GM23338 (cell line): ENCODE results near the gene GMEB2. TPM values are rescaled to one million over a fixed set of nuclear protein-coding genes. Genes with fewer than 3 reads are reported as not detected.

Experiments
- ATAC-seq: fragments of 200-7000 bp; cut with Tn5 transposase; 3 replicates; pipeline ENCODE4 v1.9.1; 2020
- DNase-seq: peaks from one replicate; pipeline ENCODE4 v3.0.0-alpha.2; 2015; ENCODE audit warnings: low spot score
- H2AFZ ChIP-seq: fragments of 200-600 bp; sonication (generic); 2 replicates; pipeline ENCODE4 v1.8.0; 2016; ENCODE audit warnings: antibody characterized with exemption, mild to moderate bottlenecking, moderate library complexity
- H3F3A ChIP-seq: fragments of 200-600 bp; sonication (generic); replicated peaks from 2 replicates; pipeline ENCODE4 v1.8.0; 2017; ENCODE audit warnings: antibody characterized with exemption, mixed run types, low read depth
- H3K27ac ChIP-seq: fragments of 200-600 bp; sonication (generic); 2 replicates; pipeline ENCODE4 v1.6.1; 2016; ENCODE audit warnings: low read depth
- H3K27me3 ChIP-seq: fragments of 200-600 bp; sonication (generic); 2 replicates; pipeline ENCODE4 v1.8.0; 2016; ENCODE audit warnings: mild to moderate bottlenecking, mixed run types, moderate library complexity; ENCODE audit not compliant: insufficient read depth
- H3K36me3 ChIP-seq: fragments of 200-600 bp; sonication (generic); 2 replicates; pipeline ENCODE4 v1.8.0; 2016; ENCODE audit warnings: mild to moderate bottlenecking; ENCODE audit not compliant: insufficient read depth
- H3K4me1 ChIP-seq: fragments of 200-600 bp; sonication (generic); 2 replicates; pipeline ENCODE4 v1.8.0; 2016; ENCODE audit warnings: mild to moderate bottlenecking, moderate library complexity; ENCODE audit not compliant: insufficient read depth
- H3K4me2 ChIP-seq: fragments of 200-600 bp; sonication (generic); 2 replicates; pipeline ENCODE4 v1.7.1; 2017; ENCODE audit warnings: mixed run types
- H3K4me3 ChIP-seq: fragments of 200-600 bp; sonication (generic); 2 replicates; pipeline ENCODE4 v1.6.1; 2016; ENCODE audit warnings: mixed run types
- H3K79me2 ChIP-seq: fragments of 200-600 bp; sonication (generic); replicated peaks from 2 replicates; pipeline ENCODE4 v1.8.0; 2017; ENCODE audit warnings: mild to moderate bottlenecking; ENCODE audit not compliant: insufficient read depth
- H3K9me2 ChIP-seq: fragments of 200-600 bp; sonication (generic); 2 replicates; pipeline ENCODE4 v1.8.0; 2017; ENCODE audit not compliant: insufficient read depth
- H4K20me1 ChIP-seq: fragments of 200-600 bp; sonication (generic); replicated peaks from 2 replicates; pipeline ENCODE4 v1.8.0; 2017; ENCODE audit warnings: mild to moderate bottlenecking; ENCODE audit not compliant: insufficient read depth
- H3K27ac Mint-ChIP-seq: 2 replicates; pipeline ENCODE4 v1.8.0; 2020; ENCODE audit warnings: inconsistent platforms, mild to moderate bottlenecking, moderate library complexity, mixed read lengths
- H3K27me3 Mint-ChIP-seq: 3 replicates; pipeline ENCODE4 v1.8.0; 2022; ENCODE audit warnings: low read depth, mild to moderate bottlenecking, moderate library complexity, mixed read lengths, inconsistent platforms; ENCODE audit not compliant: insufficient read depth, poor library complexity
- H3K36me3 Mint-ChIP-seq: 3 replicates; pipeline ENCODE4 v1.8.0; 2021; ENCODE audit warnings: low read depth, mild to moderate bottlenecking, inconsistent platforms, moderate library complexity, mixed read lengths
- H3K4me1 Mint-ChIP-seq: 3 replicates; pipeline ENCODE4 v1.8.0; 2020; ENCODE audit warnings: mild to moderate bottlenecking, inconsistent platforms, mixed read lengths
- H3K4me3 Mint-ChIP-seq: 3 replicates; pipeline ENCODE4 v1.8.0; 2021; ENCODE audit warnings: moderate library complexity, mild to moderate bottlenecking, inconsistent platforms, mixed read lengths
- H3K9me3 Mint-ChIP-seq: 3 replicates; pipeline ENCODE4 v1.8.0; 2020; ENCODE audit warnings: moderate library complexity, mild to moderate bottlenecking, inconsistent platforms, mixed read lengths
- EZH2phosphoT487 ChIP-seq: fragments of 200-600 bp; sonication (generic); IDR thresholded peaks from one replicate; pipeline ENCODE4 v1.8.1; 2018; ENCODE audit warnings: antibody characterized with exemption; ENCODE audit not compliant: unreplicated experiment
- NANOG ChIP-seq: IDR thresholded peaks from 2 replicates; pipeline ENCODE4 v1.6.1; 2016; ENCODE audit warnings: antibody characterized with exemption, borderline replicate concordance
- REST ChIP-seq: IDR thresholded peaks from one replicate; pipeline ENCODE4 v1.6.1; 2018; ENCODE audit warnings: antibody characterized with exemption; ENCODE audit not compliant: unreplicated experiment
- STAT1 ChIP-seq: IDR thresholded peaks from one replicate; pipeline ENCODE4 v1.6.1; 2016; ENCODE audit warnings: antibody characterized with exemption; ENCODE audit not compliant: unreplicated experiment
- ZNF114 ChIP-seq: fragments of 250-450 bp; sonication (Bioruptor Pico); IDR thresholded peaks from 2 replicates; pipeline ENCODE4 v1.5.0; 2020; ENCODE audit warnings: mild to moderate bottlenecking, moderate library complexity
- ZNF331 ChIP-seq: fragments of 250-450 bp; sonication (Bioruptor Pico); IDR thresholded peaks from 2 replicates; pipeline ENCODE4 v1.5.0; 2020; ENCODE audit warnings: low read depth, mild to moderate bottlenecking, moderate library complexity
- ZNF462 ChIP-seq: fragments of 250-450 bp; sonication (Bioruptor Pico); IDR thresholded peaks from 2 replicates; pipeline ENCODE4 v1.5.0; 2020; ENCODE audit warnings: mild to moderate bottlenecking, moderate library complexity
- polyA plus RNA-seq: library from polyadenylated mRNA; unstranded; fragments of >200 nt; fragmentation: Nextera tagmentation; extraction: Ambion mirVana; gene quantifications from 2 replicates; pipeline ENCODE4 v1.2.1, GENCODE V29; 2016
- total RNA-seq: library from RNA; depleted of rRNA; stranded (reverse); fragments of >200 nt; shearing (Covaris generic); gene quantifications from 2 replicates; pipeline ENCODE4 v1.2.3, GENCODE V29; 2014

Gene GMEB2
- total and polyA plus RNA-seq, 2 experiments from 2014 or later: 4.4 to 20.6 TPM

GRCh38 chr20:63635431-63636141 lies 8.7 kb upstream of the GMEB2 start (continued):
- TF ChIP-seq ZNF462 (no peak), REST (no peak), ZNF331 (CRISPR knock-in tag) (no peak)

- DNase-seq (no peak), ATAC-seq (no peak)
- Histone ChIP-seq H3K4me1 (no peaks in the 10 kb centered on the region), H3K27me3 (no peaks in the 10 kb centered on the region), H2AFZ (no peak overlapping the region), H3K36me3 (no peaks in the 10 kb centered on the region), H3K4me3 (no peak overlapping the region), H3K27ac (no peak overlapping the region), H3K79me2 (no peaks in the 10 kb centered on the region), H3K4me2 (no peak overlapping the region), H3K9me2 (no peaks in the 10 kb centered on the region), H3F3A (peaks cover 2% of the 10 kb centered on the region; the same call in 1 of the 2 replicates), H4K20me1 (no peaks in the 10 kb centered on the region)
- Mint-ChIP-seq H3K9me3 (no peaks in the 10 kb centered on the region), H3K4me3 (no peak overlapping the region), H3K27me3 (peaks cover 7% of the 10 kb centered on the region), H3K27ac (no peak overlapping the region), H3K36me3 (no peaks in the 10 kb centered on the region), H3K4me1 (peaks cover 2% of the 10 kb centered on the region; the same call in 2 of the 3 replicates)
- TF ChIP-seq STAT1 (no peak), EZH2phosphoT487 (no peak), NANOG (no peak), ZNF114 (CRISPR knock-in tag) (no peak)
Measured at GRCh38 chr20:63633732-63634131, 6.8 kb upstream of the GMEB2 start.
